DMS 273 treated with DMSO at 0.1 percent for 48 hours (cell line): ENCODE data around the gene SYT8.
"Not testable (repeated sequence)": the region's sequence is repeated elsewhere in the genome, so short reads cannot be mapped to it uniquely, and the experiment has no call there.

ENCODE experiments used
- DNase-seq: peaks from one replicate; lab custom pipeline; 2025; lab: John Stamatoyannopoulos, UW

SYT8 gene

GRCh38 chr11:1873813-1874150 is 39.0 kb downstream of the SYT8 start:
- not testable (repeated sequence) for DNase-seq

- DNase-seq, result not testable (repeated sequence)
Measured at GRCh38 chr11:1874441-1875092, 39.8 kb downstream of the SYT8 start.

- DNase-seq, result no peak
Measured at GRCh38 chr11:1875093-1875850, 40.5 kb downstream of the SYT8 start.

GRCh38 chr11:1875851-1876301 is 41.1 kb downstream of the SYT8 start:
- not testable (repeated sequence) for DNase-seq

GRCh38 chr11:1876361-1877063 is 41.7 kb downstream of the SYT8 start:
- DNase-seq, result no peak

GRCh38 chr11:1877211-1878136 is 42.7 kb downstream of the SYT8 start:
- DNase-seq, result no peak

- no peak for DNase-seq
Measured at GRCh38 chr11:1878137-1879031, 43.6 kb downstream of the SYT8 start.

- no peak for DNase-seq
Measured at GRCh38 chr11:1879342-1879940, 44.7 kb downstream of the SYT8 start.

- DNase-seq, result no peak
Measured at GRCh38 chr11:1879941-1880720, 45.3 kb downstream of the SYT8 start.

- no peak for DNase-seq
Measured at GRCh38 chr11:1880746-1881441, 46.1 kb downstream of the SYT8 start.

- DNase-seq, result no peak
Measured at GRCh38 chr11:1881442-1882264, 46.9 kb downstream of the SYT8 start.

- DNase-seq, result no peak
Measured at GRCh38 chr11:1882265-1883238, 47.8 kb downstream of the SYT8 start.

- DNase-seq, result no peak
Measured at GRCh38 chr11:1883346-1884302, 48.8 kb downstream of the SYT8 start.

GRCh38 chr11:1884303-1884700 is 49.5 kb downstream of the SYT8 start:
- no peak for DNase-seq

GRCh38 chr11:1886551-1886950 is 51.8 kb downstream of the SYT8 start:
- not testable (repeated sequence) for DNase-seq
